Thyroid gland (tissue), 4 donors: ENCODE data around the gene PFKFB1.

Experiments
- CTCF ChIP-seq, 6 experiments: fragments of 200-600 bp in 3 of 6; fragments of 450-650 bp in 3 of 6; sonication (generic) in 3 of 6; IDR thresholded peaks; one replicate each; pipeline ENCODE4 v1.5.1; 2016 to 2019; ENCODE audit warnings: antibody characterized with exemption in 6 of 6, mild to moderate bottlenecking in 2 of 6, inconsistent platforms in 1 of 6, moderate library complexity in 1 of 6
- POLR2A ChIP-seq, 2 donors: fragments of 450-650 bp; IDR thresholded peaks; one replicate each; pipeline ENCODE4 v1.6.1; 2017; ENCODE audit warnings: antibody characterized with exemption in 2 of 2, mild to moderate bottlenecking in 2 of 2, moderate library complexity in 1 of 2

DNA sequence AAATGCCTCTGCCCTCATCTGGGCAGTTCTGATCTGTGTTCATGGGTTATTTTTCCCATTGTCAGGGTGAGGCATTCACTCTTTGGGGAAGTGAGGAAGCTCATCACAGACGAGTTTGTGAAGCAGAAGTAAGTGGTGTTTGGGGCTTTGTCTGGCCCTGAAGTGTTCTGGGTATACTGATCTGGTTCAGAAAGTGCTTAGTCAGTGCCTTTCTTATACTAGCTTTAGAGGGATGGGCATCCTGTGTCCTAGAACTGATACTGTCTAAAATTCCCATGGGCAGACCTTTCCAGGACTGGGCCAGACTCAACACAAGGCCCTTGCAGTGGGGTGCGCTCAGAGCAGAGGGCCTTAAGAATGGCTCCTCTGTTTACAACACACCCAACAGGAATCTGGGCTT, 67.0 kb downstream of the PFKFB1 start:
- TF ChIP-seq CTCF (IDR thresholded peaks at IDR 0.05) (no peak), POLR2A (IDR thresholded peaks at IDR 0.05) (no peak)
